ENCODE data around the gene MSMB.
"Not testable (repeated sequence)": the region's sequence is repeated elsewhere in the genome, so short reads cannot be mapped to it uniquely, and the experiment has no call there.

- not testable (repeated sequence) for TF ChIP-seq CTCF (IDR thresholded peaks at IDR 0.05); EP300 (IDR thresholded peaks at IDR 0.05; ENCODE audit: borderline replicate concordance in 1 of 2, low read depth in 1 of 2, low read length in 1 of 2); RXRA (IDR thresholded peaks at IDR 0.05; ENCODE audit: borderline replicate concordance, low read depth); JUND (IDR thresholded peaks at IDR 0.05); USF1 (IDR thresholded peaks at IDR 0.05; ENCODE audit: borderline replicate concordance, low read depth)
Measured at GRCh38 chr10:46087381-46087780, 41.3 kb upstream of the MSMB start.
